DND-41 (cell line): Measurements from ENCODE around the gene ENTPD6.

ENCODE experiments used
- EZH2 ChIP-seq: IDR thresholded peaks from 3 replicates; pipeline ENCODE4 v1.6.1; 2012; ENCODE audit warnings: borderline replicate concordance, low read depth, mild to moderate bottlenecking, moderate library complexity, low read length, inconsistent platforms; ENCODE audit not compliant: severe bottlenecking
- TF ChIP-seq, protein P1 (sequence below): IDR thresholded peaks from 2 replicates; pipeline ENCODE4 v1.5.1; 2012; ENCODE audit warnings: borderline replicate concordance, low read length, moderate library complexity, mild to moderate bottlenecking; ENCODE audit not compliant: poor library complexity, severe bottlenecking; ENCODE audit errors: extremely low read depth

DNA sequence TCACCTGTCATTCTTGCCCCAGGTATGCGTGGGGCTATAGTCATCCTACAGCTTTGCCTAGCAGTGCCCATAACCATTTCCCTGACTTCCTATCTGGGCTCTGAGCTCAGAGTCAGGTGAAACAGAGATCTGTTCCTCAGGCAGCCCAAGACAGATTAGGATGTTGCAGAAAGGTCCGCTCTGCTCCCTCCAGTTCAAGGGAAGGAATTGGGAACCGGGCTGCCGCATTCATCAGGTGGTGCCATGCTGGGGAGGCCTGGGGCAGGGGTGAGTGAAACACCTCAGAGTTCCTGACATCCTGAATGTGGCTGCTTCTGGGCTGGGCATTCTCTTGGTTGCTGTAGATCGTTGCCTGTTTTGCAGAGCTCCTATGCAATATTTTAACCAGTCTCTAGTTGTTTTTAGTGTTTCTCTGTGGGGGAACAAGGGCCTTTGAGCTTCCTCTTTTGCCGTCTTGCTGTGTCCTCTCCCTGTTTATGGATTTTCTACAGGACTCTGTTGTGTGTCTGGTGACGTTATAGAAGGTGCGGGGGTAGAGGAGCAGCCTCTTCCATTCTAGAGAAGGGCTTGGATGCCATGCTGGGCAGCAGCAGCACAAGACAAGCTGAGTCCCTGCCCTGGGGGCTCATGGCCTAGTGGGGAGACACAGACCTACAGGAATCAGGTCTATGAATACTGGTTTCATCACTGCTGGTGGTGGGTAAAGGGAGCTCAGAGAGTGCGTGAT, 9.2 kb downstream of the ENTPD6 start:
- TF ChIP-seq, protein P1, sequence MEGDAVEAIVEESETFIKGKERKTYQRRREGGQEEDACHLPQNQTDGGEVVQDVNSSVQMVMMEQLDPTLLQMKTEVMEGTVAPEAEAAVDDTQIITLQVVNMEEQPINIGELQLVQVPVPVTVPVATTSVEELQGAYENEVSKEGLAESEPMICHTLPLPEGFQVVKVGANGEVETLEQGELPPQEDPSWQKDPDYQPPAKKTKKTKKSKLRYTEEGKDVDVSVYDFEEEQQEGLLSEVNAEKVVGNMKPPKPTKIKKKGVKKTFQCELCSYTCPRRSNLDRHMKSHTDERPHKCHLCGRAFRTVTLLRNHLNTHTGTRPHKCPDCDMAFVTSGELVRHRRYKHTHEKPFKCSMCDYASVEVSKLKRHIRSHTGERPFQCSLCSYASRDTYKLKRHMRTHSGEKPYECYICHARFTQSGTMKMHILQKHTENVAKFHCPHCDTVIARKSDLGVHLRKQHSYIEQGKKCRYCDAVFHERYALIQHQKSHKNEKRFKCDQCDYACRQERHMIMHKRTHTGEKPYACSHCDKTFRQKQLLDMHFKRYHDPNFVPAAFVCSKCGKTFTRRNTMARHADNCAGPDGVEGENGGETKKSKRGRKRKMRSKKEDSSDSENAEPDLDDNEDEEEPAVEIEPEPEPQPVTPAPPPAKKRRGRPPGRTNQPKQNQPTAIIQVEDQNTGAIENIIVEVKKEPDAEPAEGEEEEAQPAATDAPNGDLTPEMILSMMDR, result no peak
- no peak for TF ChIP-seq EZH2
